Activated T-helper 1 cell treated with anti-CD3 and anti-CD28 coated beads, Interleukin-12 subunit alpha, Interleukin-12 subunit beta, Interleukin-2, Interleukin-4 antibody, amounts not matched to agents 30 ng/mL and 10 ng/mL and 1 ng/mL, durations not matched to agents 14 hours and 24 hours and 36 hours (primary cell): ENCODE data around the gene UBXN7. TPM values are rescaled to one million over a fixed set of nuclear protein-coding genes. Genes with fewer than 3 reads are reported as not detected.
A peak's percentile ranks its signal among the peaks of the same experiment; 100 is the strongest.
"Not testable (repeated sequence)": the region's sequence is repeated elsewhere in the genome, so short reads cannot be mapped to it uniquely, and the experiment has no call there.

Experiments
- DNase-seq: peaks from one replicate; pipeline ENCODE4 v3.0.0; 2021; ENCODE audit warnings: low spot score
- H3K27ac Mint-ChIP-seq: one replicate; pipeline ENCODE4 v1.8.0; 2021; ENCODE audit warnings: mild to moderate bottlenecking, mixed read lengths
- H3K27me3 Mint-ChIP-seq: one replicate; pipeline ENCODE4 v1.8.0; 2022; ENCODE audit warnings: mild to moderate bottlenecking, moderate library complexity, mixed read lengths; ENCODE audit not compliant: insufficient read depth
- H3K36me3 Mint-ChIP-seq: one replicate; pipeline ENCODE4 v1.8.0; 2021; ENCODE audit warnings: low read depth, mixed read lengths
- H3K4me1 Mint-ChIP-seq: one replicate; pipeline ENCODE4 v1.8.0; 2021; ENCODE audit warnings: low read depth, mixed read lengths
- H3K4me3 Mint-ChIP-seq: one replicate; pipeline ENCODE4 v1.8.0; 2021; ENCODE audit warnings: mild to moderate bottlenecking, moderate library complexity, mixed read lengths
- H3K9me3 Mint-ChIP-seq: one replicate; pipeline ENCODE4 v1.8.0; 2021; ENCODE audit warnings: mixed read lengths
- intact Hi-C: fragments of 100-400 bp; cut with micrococcal nuclease; formaldehyde crosslinking; loops from one replicate; pipeline ENCODE4 v1.15.1; 2024
- total RNA-seq: library from RNA; stranded (reverse); gene quantifications from 2 replicates; pipeline ENCODE4 v1.2.3, GENCODE V29; 2022

The UBXN7 gene
- total RNA-seq, 1 donor from 2014 or later: 60.9 TPM

- Mint-ChIP-seq H3K36me3 (peaks cover 30% of the 10 kb centered on the region), H3K4me3 (no peak overlapping the region), H3K9me3 (peaks cover 7% of the 10 kb centered on the region), H3K27ac (no peak overlapping the region), H3K27me3 (no peaks in the 10 kb centered on the region), H3K4me1 (no peaks in the 10 kb centered on the region)
- intact Hi-C loops: no loop called here
- DNase-seq: no peak
Measured at GRCh38 chr3:196377321-196377720, 54.9 kb downstream of the UBXN7 start.

GRCh38 chr3:196365736-196366135 is 66.5 kb downstream of the UBXN7 start:
- DNase-seq: no peak
- Mint-ChIP-seq H3K4me3 (no peak overlapping the region), H3K27ac (no peak overlapping the region), H3K36me3 (peaks cover 23% of the 10 kb centered on the region), H3K27me3 (no peaks in the 10 kb centered on the region), H3K9me3 (no peaks in the 10 kb centered on the region), H3K4me1 (no peaks in the 10 kb centered on the region)
- intact Hi-C loops: no loop called here

- H3K27me3 Mint-ChIP-seq: no peaks in the 10 kb centered on the region
- H3K9me3 Mint-ChIP-seq: no peaks in the 10 kb centered on the region
- no peak overlapping the region for H3K27ac Mint-ChIP-seq
- H3K4me3 Mint-ChIP-seq: no peak overlapping the region
- H3K4me1 Mint-ChIP-seq: peaks cover 15% of the 10 kb centered on the region
- intact Hi-C loops: no loop called here
- H3K36me3 Mint-ChIP-seq: peaks cover 43% of the 10 kb centered on the region
- no peak for DNase-seq
Measured at GRCh38 chr3:196360586-196360985, 71.6 kb downstream of the UBXN7 start.

- intact Hi-C loops, H3K4me3 Mint-ChIP-seq, DNase-seq, H3K27me3 Mint-ChIP-seq, H3K9me3 Mint-ChIP-seq, H3K27ac Mint-ChIP-seq: not testable (repeated sequence)
- peaks cover 15% of the 10 kb centered on the region for H3K4me1 Mint-ChIP-seq
- peaks cover 47% of the 10 kb centered on the region for H3K36me3 Mint-ChIP-seq
Measured at GRCh38 chr3:196358540-196358939, 73.7 kb downstream of the UBXN7 start.

GRCh38 chr3:196357905-196358304 is 74.3 kb downstream of the UBXN7 start:
- DNase-seq: no peak

GRCh38 chr3:196356556-196356955 is 75.7 kb downstream of the UBXN7 start:
- H3K4me3 Mint-ChIP-seq: no peak overlapping the region
- H3K27ac Mint-ChIP-seq: no peak overlapping the region
- intact Hi-C loops: no loop called here
- peaks cover 44% of the 10 kb centered on the region for H3K36me3 Mint-ChIP-seq
- peaks cover 15% of the 10 kb centered on the region for H3K4me1 Mint-ChIP-seq
- H3K9me3 Mint-ChIP-seq: no peaks in the 10 kb centered on the region
- DNase-seq: no peak
- no peaks in the 10 kb centered on the region for H3K27me3 Mint-ChIP-seq

More at GRCh38 chr3:196357905-196358304, 74.3 kb downstream of the UBXN7 start:
- Mint-ChIP-seq H3K4me1 (peaks cover 15% of the 10 kb centered on the region), H3K27me3 (no peaks in the 10 kb centered on the region), H3K36me3 (peaks cover 49% of the 10 kb centered on the region), H3K4me3 (no peak overlapping the region), H3K27ac (peak overlapping the region; percentile 47), H3K9me3 (no peaks in the 10 kb centered on the region)
- intact Hi-C loops: no loop called here

- DNase-seq: no peak
- H3K36me3 Mint-ChIP-seq: peaks cover 39% of the 10 kb centered on the region
- no peaks in the 10 kb centered on the region for H3K9me3 Mint-ChIP-seq
- no peak overlapping the region for H3K4me3 Mint-ChIP-seq
- H3K27me3 Mint-ChIP-seq: no peaks in the 10 kb centered on the region
- peaks cover 15% of the 10 kb centered on the region for H3K4me1 Mint-ChIP-seq
- no peak overlapping the region for H3K27ac Mint-ChIP-seq
- intact Hi-C loops: no loop called here
Measured at GRCh38 chr3:196355668-196356067, 76.6 kb downstream of the UBXN7 start.

GRCh38 chr3:196354132-196354531 is 78.1 kb downstream of the UBXN7 start:
- Mint-ChIP-seq H3K9me3 (no peaks in the 10 kb centered on the region), H3K4me3 (no peak overlapping the region), H3K36me3 (peaks cover 34% of the 10 kb centered on the region), H3K27ac (no peak overlapping the region), H3K4me1 (peaks cover 11% of the 10 kb centered on the region), H3K27me3 (no peaks in the 10 kb centered on the region)
- DNase-seq: no peak
- intact Hi-C loops: no loop called here

- no peaks in the 10 kb centered on the region for H3K9me3 Mint-ChIP-seq
- no peaks in the 10 kb centered on the region for H3K4me1 Mint-ChIP-seq
- no peak for DNase-seq
- H3K27ac Mint-ChIP-seq: no peak overlapping the region
- intact Hi-C loops: no loop called here
- H3K36me3 Mint-ChIP-seq: peaks cover 20% of the 10 kb centered on the region
- H3K27me3 Mint-ChIP-seq: no peaks in the 10 kb centered on the region
- no peak overlapping the region for H3K4me3 Mint-ChIP-seq
Measured at GRCh38 chr3:196351541-196351940, 80.7 kb downstream of the UBXN7 start.

GRCh38 chr3:196350067-196350466 is 82.2 kb downstream of the UBXN7 start:
- Mint-ChIP-seq H3K4me1 (no peaks in the 10 kb centered on the region), H3K27ac (no peak overlapping the region), H3K27me3 (no peaks in the 10 kb centered on the region), H3K36me3 (peaks cover 10% of the 10 kb centered on the region), H3K9me3 (no peaks in the 10 kb centered on the region), H3K4me3 (no peak overlapping the region)
- intact Hi-C loops: no loop called here
- DNase-seq: no peak

- intact Hi-C loops: no loop called here
- Mint-ChIP-seq H3K27ac (no peak overlapping the region), H3K9me3 (no peaks in the 10 kb centered on the region), H3K27me3 (no peaks in the 10 kb centered on the region), H3K36me3 (peaks cover 7% of the 10 kb centered on the region), H3K4me3 (no peak overlapping the region), H3K4me1 (no peaks in the 10 kb centered on the region)
- no peak for DNase-seq
Measured at GRCh38 chr3:196348698-196349097, 83.5 kb downstream of the UBXN7 start.

GRCh38 chr3:196344663-196345062 is 87.6 kb downstream of the UBXN7 start:
- DNase-seq: no peak
- Mint-ChIP-seq H3K4me3 (no peak overlapping the region), H3K27me3 (no peaks in the 10 kb centered on the region), H3K9me3 (no peaks in the 10 kb centered on the region), H3K27ac (no peak overlapping the region), H3K36me3 (peaks cover 4% of the 10 kb centered on the region), H3K4me1 (no peaks in the 10 kb centered on the region)
- intact Hi-C loops: no loop called here

GRCh38 chr3:196343917-196344316 is 88.3 kb downstream of the UBXN7 start:
- DNase-seq, intact Hi-C loops, H3K4me1 Mint-ChIP-seq, H3K4me3 Mint-ChIP-seq, H3K9me3 Mint-ChIP-seq, H3K36me3 Mint-ChIP-seq, H3K27ac Mint-ChIP-seq, H3K27me3 Mint-ChIP-seq: not testable (repeated sequence)

GRCh38 chr3:196341137-196341536 is 91.1 kb downstream of the UBXN7 start:
- H3K27me3 Mint-ChIP-seq: no peaks in the 10 kb centered on the region
- no peak for DNase-seq
- H3K9me3 Mint-ChIP-seq: no peaks in the 10 kb centered on the region
- no peak overlapping the region for H3K4me3 Mint-ChIP-seq
- peaks cover 2% of the 10 kb centered on the region for H3K36me3 Mint-ChIP-seq
- no peaks in the 10 kb centered on the region for H3K4me1 Mint-ChIP-seq
- no peak overlapping the region for H3K27ac Mint-ChIP-seq
- intact Hi-C loops: no loop called here
